Activated naive CD8-positive, alpha-beta T cell treated with anti-CD3 and anti-CD28 coated beads, Interleukin-2, amount 50 U/mL, for 24 hours (primary cell): ENCODE measurements around the gene PIK3C2G.
"Not testable (repeated sequence)": the region's sequence is repeated elsewhere in the genome, so short reads cannot be mapped to it uniquely, and the experiment has no call there.

Source experiments
- ATAC-seq: fragments of 150-1000 bp; cut with Tn5 transposase; one replicate; pipeline ENCODE4 v1.10.0; 2021
- DNase-seq: peaks from one replicate; pipeline ENCODE4 v3.0.0; 2021
- H3K27ac Mint-ChIP-seq: one replicate; pipeline ENCODE4 v1.8.0; 2021; ENCODE audit warnings: mild to moderate bottlenecking, mixed read lengths
- H3K27me3 Mint-ChIP-seq: one replicate; pipeline ENCODE4 v1.8.0; 2021; ENCODE audit warnings: mixed read lengths
- H3K36me3 Mint-ChIP-seq: one replicate; pipeline ENCODE4 v1.8.0; 2021; ENCODE audit warnings: low read depth, mixed read lengths
- H3K4me1 Mint-ChIP-seq: one replicate; pipeline ENCODE4 v1.8.0; 2021; ENCODE audit warnings: mixed read lengths
- H3K4me3 Mint-ChIP-seq: one replicate; pipeline ENCODE4 v1.8.0; 2021; ENCODE audit warnings: mild to moderate bottlenecking, moderate library complexity, mixed read lengths
- H3K9me3 Mint-ChIP-seq: one replicate; pipeline ENCODE4 v1.8.0; 2021; ENCODE audit warnings: mixed read lengths

The PIK3C2G gene

DNA sequence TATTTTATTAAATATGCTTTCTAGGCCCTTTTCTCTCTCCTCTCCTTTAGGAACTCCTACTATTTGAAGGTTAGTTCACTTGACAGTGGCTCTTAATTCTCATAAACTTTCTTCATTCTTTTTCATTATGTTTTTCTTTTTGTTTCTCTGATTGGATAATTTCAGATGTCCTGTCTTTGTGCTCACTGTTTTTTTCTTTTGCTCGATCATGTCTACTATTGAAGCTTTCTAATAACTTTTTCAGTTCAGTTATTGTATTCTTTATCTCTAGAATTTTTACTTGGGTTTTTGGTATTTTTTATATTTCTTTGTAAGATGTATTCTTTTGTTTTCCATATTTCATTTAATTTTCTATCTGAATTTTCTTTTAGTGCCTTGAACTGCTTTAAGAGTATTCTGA is 261.5 kb downstream of the PIK3C2G start:
- ATAC-seq = no peak
- Mint-ChIP-seq H3K4me1 (no peaks in the 10 kb centered on the region), H3K27ac (no peak overlapping the region), H3K36me3 (no peaks in the 10 kb centered on the region), H3K9me3 (peaks cover 10% of the 10 kb centered on the region), H3K27me3 (no peaks in the 10 kb centered on the region), H3K4me3 (no peak overlapping the region)
- no peak for DNase-seq

DNA sequence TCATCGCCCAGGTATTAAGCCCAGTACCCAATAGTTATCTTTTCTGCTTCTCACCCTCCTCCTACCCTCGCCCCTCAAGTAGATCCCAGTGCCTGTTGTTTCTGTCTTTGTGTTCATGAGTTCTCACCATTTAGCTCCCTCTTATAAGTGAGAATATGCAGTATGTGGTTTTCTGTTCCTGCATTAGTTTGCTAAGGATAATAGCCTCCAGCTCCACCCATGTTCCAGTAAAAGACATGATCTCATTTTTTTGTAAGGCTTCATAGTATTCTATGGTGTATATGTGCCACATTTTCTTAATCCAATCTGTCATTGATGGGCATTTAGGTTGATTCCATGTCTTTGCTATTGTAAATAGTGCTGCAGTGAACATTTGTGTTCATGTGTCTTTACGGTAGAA is 281.2 kb downstream of the PIK3C2G start:
- H3K27me3 Mint-ChIP-seq, H3K36me3 Mint-ChIP-seq: not testable (repeated sequence)

DNA sequence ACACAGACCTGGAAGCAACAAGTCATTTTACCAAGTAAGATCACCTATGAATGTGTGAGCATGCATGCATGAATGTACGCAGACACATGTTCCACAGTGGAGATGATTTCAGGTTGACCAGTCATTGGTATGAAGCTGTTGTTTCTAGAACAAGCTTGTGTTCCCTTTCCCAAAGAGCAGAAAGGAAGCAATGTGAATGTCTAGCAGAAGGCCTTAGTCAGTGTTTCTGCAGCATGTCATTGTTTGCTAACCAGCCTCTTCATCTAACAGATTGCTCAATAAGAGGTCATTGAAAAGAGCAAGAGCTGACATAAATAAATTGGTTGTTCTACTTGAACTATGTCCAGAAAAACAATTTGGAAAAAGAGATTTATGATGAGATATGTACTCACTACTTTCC is 285.1 kb downstream of the PIK3C2G start:
- no peak for ATAC-seq
- no peaks in the 10 kb centered on the region for H3K27me3 Mint-ChIP-seq

More for the DNA sequence above, 281.2 kb downstream of the PIK3C2G start:
- not testable (repeated sequence) for ATAC-seq, DNase-seq, H3K4me3 Mint-ChIP-seq, H3K27ac Mint-ChIP-seq, H3K9me3 Mint-ChIP-seq, H3K4me1 Mint-ChIP-seq

DNA sequence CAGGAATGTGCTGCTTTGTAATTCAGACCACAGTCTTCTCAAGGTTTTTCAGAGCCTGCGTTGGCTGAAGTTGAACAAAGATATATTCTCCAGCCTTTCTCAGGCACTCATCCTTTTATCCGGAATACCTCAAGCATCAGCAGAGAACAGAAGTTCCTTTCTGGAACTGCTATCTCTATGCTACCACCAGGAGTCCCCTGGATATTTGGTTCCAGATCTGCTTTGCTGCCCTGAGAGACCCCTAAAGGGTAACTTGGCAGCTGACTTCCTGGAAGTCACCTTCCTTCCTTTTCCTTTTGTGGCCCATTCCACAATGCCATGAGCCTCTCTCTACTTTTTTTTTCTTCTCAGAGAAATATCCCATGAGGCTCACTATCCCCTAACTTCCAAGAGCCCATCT is 288.3 kb downstream of the PIK3C2G start:
- DNase-seq (no peak), ATAC-seq (no peak)
- no peaks in the 10 kb centered on the region for H3K36me3 Mint-ChIP-seq
- H3K4me3 Mint-ChIP-seq = no peak overlapping the region
- no peaks in the 10 kb centered on the region for H3K9me3 Mint-ChIP-seq
- H3K4me1 Mint-ChIP-seq = no peaks in the 10 kb centered on the region
- no peak overlapping the region for H3K27ac Mint-ChIP-seq
- H3K27me3 Mint-ChIP-seq = no peaks in the 10 kb centered on the region

More for the DNA sequence above, 285.1 kb downstream of the PIK3C2G start:
- no peaks in the 10 kb centered on the region for H3K36me3 Mint-ChIP-seq
- H3K27ac Mint-ChIP-seq = no peak overlapping the region
- H3K4me3 Mint-ChIP-seq = no peak overlapping the region
- no peaks in the 10 kb centered on the region for H3K4me1 Mint-ChIP-seq
- DNase-seq = no peak
- peaks cover 8% of the 10 kb centered on the region for H3K9me3 Mint-ChIP-seq

DNA sequence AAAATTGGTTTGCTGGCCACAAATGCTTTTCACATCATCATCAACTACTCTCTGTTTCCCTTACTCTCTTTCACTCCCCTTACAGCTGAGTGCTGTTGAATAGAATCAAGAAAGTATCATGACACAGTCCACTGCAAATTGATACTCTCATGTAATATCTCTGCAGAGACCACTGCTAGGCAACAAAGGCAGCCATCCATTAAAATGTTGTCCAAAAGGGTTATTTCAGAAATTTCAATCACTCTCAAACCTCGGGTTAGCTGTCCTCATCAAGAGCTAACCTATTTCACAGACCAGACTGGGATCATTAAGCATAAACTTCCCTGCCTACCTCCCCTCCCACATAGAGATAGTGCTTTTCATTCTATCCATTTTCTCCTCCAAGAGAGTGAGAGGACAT is 289.8 kb downstream of the PIK3C2G start:
- no peaks in the 10 kb centered on the region for H3K4me1 Mint-ChIP-seq
- no peak overlapping the region for H3K27ac Mint-ChIP-seq
- DNase-seq = no peak
- H3K9me3 Mint-ChIP-seq = no peaks in the 10 kb centered on the region
- no peak for ATAC-seq
- H3K4me3 Mint-ChIP-seq = no peak overlapping the region
- H3K27me3 Mint-ChIP-seq = no peaks in the 10 kb centered on the region
- H3K36me3 Mint-ChIP-seq = no peaks in the 10 kb centered on the region

DNA sequence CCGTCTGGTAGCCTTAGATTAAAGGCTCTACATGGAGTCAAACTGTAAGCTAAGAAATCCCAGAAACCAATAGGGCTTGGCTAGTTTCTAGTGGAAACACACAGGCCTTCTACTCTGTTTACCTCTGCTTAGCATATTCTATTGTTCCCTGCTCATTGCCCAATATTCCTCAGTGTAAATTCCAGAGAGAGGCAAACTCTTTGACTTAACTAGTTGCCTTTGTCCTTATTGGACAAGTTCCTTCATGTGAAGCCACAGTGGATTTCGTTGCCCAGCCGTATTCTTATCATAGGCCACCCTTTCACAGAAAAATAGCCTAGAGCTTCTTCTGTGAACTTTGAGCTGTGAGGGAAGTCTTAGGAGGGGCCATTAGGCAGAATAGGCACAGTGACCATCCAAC is 290.4 kb downstream of the PIK3C2G start:
- no peaks in the 10 kb centered on the region for H3K36me3 Mint-ChIP-seq
- DNase-seq = no peak
- no peak for ATAC-seq
- no peaks in the 10 kb centered on the region for H3K9me3 Mint-ChIP-seq
- no peak overlapping the region for H3K27ac Mint-ChIP-seq
- no peaks in the 10 kb centered on the region for H3K27me3 Mint-ChIP-seq
- no peaks in the 10 kb centered on the region for H3K4me1 Mint-ChIP-seq
- no peak overlapping the region for H3K4me3 Mint-ChIP-seq

DNA sequence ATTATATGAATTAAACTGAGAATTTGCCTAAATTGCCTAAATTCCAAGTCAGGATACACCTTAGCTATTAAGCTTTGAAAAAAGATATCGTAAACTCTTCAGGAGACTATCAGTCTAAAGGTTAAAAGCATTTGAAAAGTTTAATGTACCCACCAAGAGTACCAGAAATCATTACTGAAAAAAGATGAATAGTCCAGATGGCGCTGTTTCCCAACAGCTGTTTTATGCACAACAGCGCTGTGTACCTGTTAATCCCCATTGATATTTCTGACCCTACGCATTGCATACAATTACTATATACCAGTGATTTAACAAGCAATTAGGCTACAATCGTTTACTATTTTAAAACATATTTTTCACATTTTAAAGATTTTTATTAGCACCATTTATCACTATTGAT is 291.5 kb downstream of the PIK3C2G start:
- DNase-seq (no peak), ATAC-seq (no peak)
- Mint-ChIP-seq H3K4me3 (no peak overlapping the region), H3K9me3 (no peaks in the 10 kb centered on the region), H3K27ac (no peak overlapping the region), H3K36me3 (no peaks in the 10 kb centered on the region), H3K4me1 (no peaks in the 10 kb centered on the region), H3K27me3 (no peaks in the 10 kb centered on the region)

DNA sequence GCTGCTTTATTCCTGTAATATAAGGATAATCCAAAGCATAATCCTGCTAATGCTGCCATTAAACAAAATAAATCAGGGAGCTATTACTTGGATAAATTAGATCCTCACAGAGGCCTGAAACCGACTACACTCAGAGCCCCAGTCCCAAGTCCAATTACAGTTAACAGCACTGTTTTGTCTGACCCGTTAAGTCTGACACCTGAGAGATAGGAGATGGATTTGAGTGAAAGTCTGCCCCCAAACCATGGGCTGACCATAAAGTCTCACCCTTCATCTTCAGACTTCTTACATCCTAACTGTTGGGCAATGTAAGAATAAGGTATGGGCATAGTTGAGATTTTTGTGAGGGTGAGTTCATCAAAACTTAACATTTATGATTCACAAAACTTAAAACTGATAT is 294.8 kb downstream of the PIK3C2G start:
- no peaks in the 10 kb centered on the region for H3K36me3 Mint-ChIP-seq
- ATAC-seq (no peak), DNase-seq (no peak)
- H3K27ac Mint-ChIP-seq = no peak overlapping the region
- no peaks in the 10 kb centered on the region for H3K4me1 Mint-ChIP-seq
- H3K4me3 Mint-ChIP-seq = no peak overlapping the region
- H3K27me3 Mint-ChIP-seq = no peaks in the 10 kb centered on the region
- H3K9me3 Mint-ChIP-seq = peaks cover 3% of the 10 kb centered on the region

DNA sequence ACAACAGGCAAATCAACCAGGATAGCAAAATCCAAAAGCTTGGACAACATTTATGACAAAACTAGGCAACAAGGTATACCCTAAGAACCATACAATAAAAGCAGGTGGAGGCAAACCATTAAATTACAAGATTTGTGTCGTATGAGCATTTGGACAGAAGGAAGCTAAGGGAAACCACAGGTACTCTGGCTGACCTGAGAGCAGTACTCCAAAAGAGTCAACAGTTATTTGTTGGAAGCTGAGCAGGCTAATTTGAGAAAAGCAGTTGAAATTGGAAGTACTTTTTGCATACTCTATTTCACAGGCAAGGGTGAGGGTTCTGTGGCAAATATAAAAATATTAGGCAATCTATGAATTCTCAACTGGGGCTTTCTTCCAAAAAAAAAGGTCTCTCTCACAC is 297.9 kb downstream of the PIK3C2G start:
- H3K4me1 Mint-ChIP-seq = no peaks in the 10 kb centered on the region
- H3K36me3 Mint-ChIP-seq = no peaks in the 10 kb centered on the region
- no peak overlapping the region for H3K27ac Mint-ChIP-seq
- no peaks in the 10 kb centered on the region for H3K27me3 Mint-ChIP-seq
- H3K4me3 Mint-ChIP-seq = no peak overlapping the region
- H3K9me3 Mint-ChIP-seq = peaks cover 6% of the 10 kb centered on the region
- no peak for DNase-seq
- no peak for ATAC-seq

DNA sequence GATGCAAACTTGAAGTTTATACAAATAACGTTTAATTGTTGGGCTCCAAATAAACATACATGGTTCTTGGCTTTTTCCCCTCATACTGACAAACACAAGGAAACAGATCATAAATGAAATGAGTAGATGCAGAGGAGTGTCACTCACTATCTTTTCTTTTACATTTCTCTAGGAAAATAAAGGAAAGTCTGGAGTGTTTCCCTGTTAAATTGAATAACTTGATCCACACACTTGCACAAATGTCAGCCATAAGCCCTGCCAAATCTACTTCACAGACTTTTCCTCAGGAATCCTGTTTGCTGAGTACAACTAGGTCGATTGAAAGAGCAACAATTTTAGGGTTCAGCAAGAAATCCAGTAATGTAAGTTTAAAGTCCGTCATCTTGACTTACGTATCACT is 301.2 kb downstream of the PIK3C2G start:
- Mint-ChIP-seq H3K27me3 (no peaks in the 10 kb centered on the region), H3K9me3 (peaks cover 6% of the 10 kb centered on the region), H3K27ac (no peak overlapping the region), H3K4me1 (no peaks in the 10 kb centered on the region), H3K4me3 (no peak overlapping the region), H3K36me3 (no peaks in the 10 kb centered on the region)
- no peak for DNase-seq
- ATAC-seq = no peak

DNA sequence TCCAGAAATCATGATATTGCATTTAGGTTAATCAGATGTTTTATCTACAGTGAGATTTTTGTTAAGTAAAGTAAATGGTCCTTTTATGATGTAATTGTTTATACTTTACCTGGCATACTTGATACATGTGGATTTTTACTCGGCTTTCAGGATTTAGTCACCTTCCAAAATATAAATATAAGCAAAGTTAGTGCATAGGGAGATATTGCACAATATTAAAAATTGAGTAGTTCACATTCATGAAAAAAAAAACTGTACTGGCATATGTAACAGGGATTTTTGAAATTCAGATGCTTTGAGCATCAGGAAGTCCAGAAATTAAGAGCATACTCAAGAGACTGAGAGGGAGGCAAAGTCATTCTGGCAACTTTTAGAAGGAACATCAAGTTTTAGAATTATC is 303.0 kb downstream of the PIK3C2G start:
- H3K4me3 Mint-ChIP-seq = no peak overlapping the region
- H3K27me3 Mint-ChIP-seq = no peaks in the 10 kb centered on the region
- no peaks in the 10 kb centered on the region for H3K4me1 Mint-ChIP-seq
- ATAC-seq = no peak
- H3K9me3 Mint-ChIP-seq = peaks cover 6% of the 10 kb centered on the region
- DNase-seq = no peak
- no peaks in the 10 kb centered on the region for H3K36me3 Mint-ChIP-seq
- no peak overlapping the region for H3K27ac Mint-ChIP-seq

DNA sequence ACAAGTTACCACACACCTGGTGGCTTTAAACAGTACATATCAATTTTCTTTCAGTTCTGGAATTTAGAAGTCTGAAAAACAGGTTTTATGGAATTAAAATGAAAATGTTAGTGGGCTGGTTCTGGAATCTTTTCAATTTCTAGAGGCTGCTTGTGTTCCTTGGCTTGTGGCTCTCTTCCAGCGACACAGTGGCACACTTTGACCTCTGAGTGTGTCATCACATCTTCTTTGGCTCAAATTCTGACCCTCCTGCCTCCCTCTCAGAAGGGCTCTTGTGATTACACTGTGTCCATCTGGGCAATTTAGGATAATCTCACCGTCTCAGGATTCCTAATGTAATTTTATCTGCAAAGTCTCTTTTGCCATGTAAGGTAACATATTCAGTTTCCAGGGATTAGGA is 306.5 kb downstream of the PIK3C2G start:
- Mint-ChIP-seq H3K4me1 (no peaks in the 10 kb centered on the region), H3K4me3 (no peak overlapping the region)

DNA sequence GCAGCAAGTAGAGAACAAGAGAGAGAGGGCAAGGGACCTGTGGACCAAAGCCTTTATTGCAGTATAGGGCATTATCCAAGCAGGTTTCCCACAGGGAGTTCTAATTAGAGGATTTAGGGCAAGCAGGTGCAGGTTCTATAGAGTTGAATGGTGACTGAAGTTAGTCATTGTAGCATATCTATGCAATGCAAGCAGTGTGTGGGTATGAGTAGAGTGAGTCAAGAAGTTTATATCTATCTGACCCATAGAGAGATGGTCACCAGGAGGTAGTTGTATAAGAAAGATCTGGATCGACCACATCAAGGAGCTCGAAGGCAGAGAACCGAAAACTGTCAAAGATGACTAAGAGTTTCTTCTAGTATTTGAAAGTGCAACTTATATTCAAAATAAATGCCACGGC is 309.2 kb downstream of the PIK3C2G start:
- Mint-ChIP-seq H3K36me3 (no peaks in the 10 kb centered on the region), H3K27ac (no peak overlapping the region), H3K4me3 (no peak overlapping the region), H3K4me1 (no peaks in the 10 kb centered on the region), H3K27me3 (no peaks in the 10 kb centered on the region), H3K9me3 (peaks cover 16% of the 10 kb centered on the region)
- no peak for ATAC-seq
- no peak for DNase-seq

More for the DNA sequence above, 306.5 kb downstream of the PIK3C2G start:
- DNase-seq = no peak
- Mint-ChIP-seq H3K27ac (no peak overlapping the region), H3K9me3 (peaks cover 10% of the 10 kb centered on the region), H3K27me3 (no peaks in the 10 kb centered on the region), H3K36me3 (no peaks in the 10 kb centered on the region)
- ATAC-seq = no peak

DNA sequence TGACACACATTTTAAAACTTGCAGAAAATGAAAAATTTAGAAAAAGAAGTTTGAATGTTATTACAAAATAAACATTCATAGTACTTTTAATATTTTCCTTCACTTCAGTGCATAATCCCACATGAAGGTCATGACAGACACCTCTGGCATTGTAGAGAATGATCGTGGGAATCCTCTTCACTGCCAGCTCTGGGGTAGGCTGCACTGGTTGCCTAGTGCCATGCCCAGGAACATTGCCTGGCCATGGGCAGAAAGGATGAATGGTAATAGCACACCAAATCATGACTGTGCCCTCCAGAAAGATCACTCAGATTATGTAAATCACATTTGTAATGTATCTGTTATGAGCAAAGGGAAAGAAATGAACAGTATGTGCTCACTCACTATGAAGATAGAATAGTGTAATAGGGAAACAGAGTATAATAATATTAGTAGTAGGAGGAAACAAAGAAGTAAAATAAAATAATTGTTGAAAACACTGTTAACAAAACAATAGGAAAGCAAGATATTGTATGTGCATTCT is 314.8 kb downstream of the PIK3C2G start:
- no peaks in the 10 kb centered on the region for H3K36me3 Mint-ChIP-seq
- ATAC-seq (no peak), DNase-seq (no peak)
- no peaks in the 10 kb centered on the region for H3K27me3 Mint-ChIP-seq
- H3K9me3 Mint-ChIP-seq = peaks cover 11% of the 10 kb centered on the region
- H3K4me1 Mint-ChIP-seq = no peaks in the 10 kb centered on the region
- no peak overlapping the region for H3K4me3 Mint-ChIP-seq
- no peak overlapping the region for H3K27ac Mint-ChIP-seq

DNA sequence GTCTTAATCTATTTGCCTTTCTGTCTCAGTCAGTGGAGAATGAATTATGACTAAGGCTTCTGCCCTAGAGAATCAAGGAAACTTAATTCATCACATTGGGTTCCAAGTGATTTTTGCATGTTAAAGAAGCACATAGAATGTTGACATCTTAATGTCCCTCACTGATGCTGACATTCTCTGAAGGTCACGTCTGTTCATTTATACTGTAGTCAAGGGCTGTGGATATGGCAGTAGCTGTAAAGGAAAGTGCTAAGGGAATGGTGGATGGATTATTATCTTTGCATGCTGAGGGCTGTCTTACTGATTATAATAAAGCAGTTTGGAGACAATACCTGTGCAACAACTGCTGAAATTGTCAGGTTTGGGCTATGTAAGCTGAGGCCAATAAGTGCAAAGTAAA is 315.3 kb downstream of the PIK3C2G start:
- no peak overlapping the region for H3K27ac Mint-ChIP-seq
- H3K4me1 Mint-ChIP-seq = no peaks in the 10 kb centered on the region
- no peak for ATAC-seq
- H3K27me3 Mint-ChIP-seq = no peaks in the 10 kb centered on the region
- H3K36me3 Mint-ChIP-seq = no peaks in the 10 kb centered on the region
- DNase-seq = no peak
- H3K4me3 Mint-ChIP-seq = no peak overlapping the region
- H3K9me3 Mint-ChIP-seq = peaks cover 8% of the 10 kb centered on the region

DNA sequence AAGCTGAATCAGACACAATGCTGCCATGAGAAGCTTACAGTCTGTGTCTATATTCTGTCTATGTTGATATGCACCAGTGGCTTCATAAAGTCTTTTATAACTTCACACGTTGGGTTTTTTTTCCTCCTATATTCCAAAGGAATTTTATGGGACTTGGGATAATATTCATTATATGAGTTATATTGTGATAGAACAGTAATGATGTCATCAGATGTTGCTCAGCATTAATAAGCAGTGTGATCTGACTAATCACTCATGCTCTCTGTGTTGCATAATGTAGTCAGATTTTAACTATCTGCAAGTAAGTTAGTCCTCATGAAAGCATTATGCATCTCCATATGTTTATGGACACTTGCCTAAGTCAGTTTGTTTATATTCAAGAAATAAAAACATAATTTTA is 316.9 kb downstream of the PIK3C2G start:
- DNase-seq (no peak), ATAC-seq (no peak)
- Mint-ChIP-seq H3K36me3 (no peaks in the 10 kb centered on the region), H3K4me1 (no peaks in the 10 kb centered on the region), H3K9me3 (peaks cover 13% of the 10 kb centered on the region), H3K27me3 (no peaks in the 10 kb centered on the region), H3K4me3 (no peak overlapping the region), H3K27ac (no peak overlapping the region)
